Endometrial microvascular endothelial cells (primary cell): Measurements from ENCODE around the gene ERBB2. TPM values are rescaled to one million over a fixed set of nuclear protein-coding genes. Genes with fewer than 3 reads are reported as not detected.
"Not testable (repeated sequence)": the region's sequence is repeated elsewhere in the genome, so short reads cannot be mapped to it uniquely, and the experiment has no call there.

Experiments
- in situ Hi-C: cut with HindIII; loops from 2 replicates; pipeline ENCODE4 v1.10.0; 2017; ENCODE audit warnings: low sequenced_read_pairs, low pct_unique_long_range_greater_than_20kb; ENCODE audit errors: inconsistent ontology term
- total RNA-seq: library from RNA; depleted of rRNA; stranded (reverse); fragments of >200 nt; gene quantifications from one replicate; pipeline ENCODE4 v1.2.3, GENCODE V29; 2015; ENCODE audit errors: inconsistent ontology term

ERBB2 gene
- total RNA-seq, 1 donor from 2014 or later = 35.4 TPM

DNA sequence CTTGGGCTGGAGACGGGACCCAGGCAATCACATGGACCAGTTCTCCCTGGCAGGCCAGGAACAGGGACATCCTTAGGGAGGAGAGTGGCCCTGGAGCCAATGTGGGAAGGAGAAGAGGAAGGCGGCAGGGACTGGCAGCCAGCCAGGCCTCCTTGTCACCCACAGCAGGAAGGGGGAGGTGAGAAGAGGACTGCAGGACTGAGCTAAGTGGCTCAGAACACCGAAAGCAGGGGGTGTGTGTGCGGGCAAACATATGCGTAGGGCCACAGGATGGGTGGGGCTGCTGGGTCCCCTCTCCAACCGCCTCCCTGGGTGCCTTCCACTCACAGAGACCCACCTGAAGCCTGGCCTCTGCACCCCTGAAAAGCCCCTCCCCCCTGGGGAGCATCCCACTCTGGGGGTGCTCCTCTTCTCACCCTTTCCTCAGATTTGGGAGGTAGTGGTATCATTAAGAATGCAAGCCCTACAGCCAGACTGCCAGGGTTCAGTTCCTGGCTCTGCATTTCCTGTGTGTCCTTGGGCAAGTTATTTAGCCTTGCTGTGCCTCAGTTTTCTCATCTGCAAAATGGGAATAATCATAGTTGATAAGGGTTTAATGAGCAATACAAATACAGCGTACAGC is 23.6 kb upstream of the ERBB2 start:
- in situ Hi-C loops = no loop called here

DNA sequence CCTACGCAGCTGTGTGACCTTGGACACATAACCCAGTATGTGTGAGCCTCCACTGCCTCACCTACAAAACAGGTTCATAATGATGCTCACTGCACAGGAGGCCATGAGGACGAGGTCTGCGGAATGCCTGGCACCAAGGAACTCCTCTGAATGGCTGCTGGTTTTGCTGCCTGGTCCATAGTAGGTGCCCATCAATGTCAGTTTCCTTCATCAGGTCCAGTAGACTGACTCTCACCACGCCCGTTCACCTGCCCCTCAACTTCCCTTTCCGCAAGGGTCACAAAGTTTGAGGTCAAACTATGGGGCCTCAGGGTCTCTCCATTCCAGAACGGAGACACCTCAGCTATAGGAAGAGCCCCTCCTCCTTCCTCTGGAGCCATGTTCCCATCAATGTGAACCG is 22.8 kb upstream of the ERBB2 start:
- in situ Hi-C loops = no loop called here

DNA sequence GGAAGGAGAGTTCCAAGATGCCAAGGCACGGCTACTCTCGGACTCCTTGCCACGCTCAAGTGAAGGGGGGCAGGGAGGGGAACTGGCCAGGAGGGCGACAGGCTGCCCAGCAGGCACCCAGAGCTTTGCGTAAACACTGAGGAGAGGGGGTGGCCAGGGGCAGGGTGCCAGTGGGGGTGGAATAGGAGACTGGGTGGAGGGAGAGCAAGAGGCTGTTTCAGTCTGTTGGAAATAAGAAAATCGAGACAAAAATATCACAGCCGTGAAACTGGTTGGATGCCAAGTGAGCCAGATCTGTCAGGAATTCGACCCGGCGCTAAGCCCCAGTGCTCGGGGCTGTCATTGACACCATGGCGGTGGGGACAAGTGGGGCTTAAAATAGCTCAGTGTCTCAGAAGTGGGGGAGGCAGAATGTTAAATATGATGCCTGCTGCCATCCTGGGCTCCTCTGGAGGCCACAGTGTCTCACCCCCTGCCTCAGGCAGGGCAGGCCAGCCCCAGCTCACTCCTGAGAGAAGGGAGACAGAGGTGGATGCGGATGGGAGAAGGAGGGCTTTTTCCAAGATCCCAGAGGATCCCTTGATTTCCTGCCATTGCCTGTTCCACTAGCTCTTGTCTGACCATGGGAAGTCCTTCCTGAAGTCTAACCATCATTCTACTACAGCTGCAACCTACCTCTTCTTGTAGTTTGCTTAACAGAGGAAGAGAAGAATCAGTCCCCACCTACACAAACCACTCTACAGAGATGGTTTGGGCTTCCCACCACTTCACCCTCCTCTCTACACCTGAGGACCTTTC is 22.1 kb upstream of the ERBB2 start:
- in situ Hi-C loops = no loop called here

DNA sequence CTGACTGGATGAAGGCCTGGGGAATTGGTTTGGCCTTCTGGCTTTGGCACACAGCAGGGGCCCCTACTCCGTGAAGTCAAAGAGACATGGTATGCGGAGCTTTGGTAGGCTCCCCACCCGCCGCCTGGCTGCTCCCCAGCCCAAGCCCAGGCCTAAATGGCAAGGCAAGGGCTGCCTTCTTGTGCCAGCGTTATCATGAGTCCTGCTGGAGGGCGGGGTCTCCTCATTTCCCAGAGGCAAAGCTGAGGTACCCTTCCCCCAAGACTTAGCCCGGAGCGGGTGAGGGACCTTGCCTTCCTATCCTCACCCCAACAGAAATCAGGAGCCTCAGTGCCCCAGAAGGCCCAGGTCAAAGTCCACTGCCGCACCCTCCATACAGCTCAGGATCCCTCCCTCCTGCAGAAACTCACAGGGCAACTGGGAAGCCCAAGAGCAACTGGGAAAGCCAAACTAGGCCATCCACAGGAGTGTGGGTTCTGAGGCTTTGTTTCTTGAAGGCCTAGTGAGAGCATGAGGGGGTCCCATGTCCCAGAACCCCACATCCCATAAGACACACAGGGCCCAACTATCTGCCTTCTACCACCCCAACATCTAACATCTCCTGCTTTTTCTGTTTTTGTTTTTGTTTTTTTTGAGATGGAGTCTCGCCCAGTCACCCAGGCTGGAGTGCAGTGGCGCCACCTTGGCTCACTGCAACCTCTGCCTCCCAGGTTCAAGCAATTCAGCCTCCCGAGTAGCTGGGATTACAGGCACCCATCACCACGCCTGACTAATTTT is 21.3 kb upstream of the ERBB2 start:
- in situ Hi-C loops = no loop called here

DNA sequence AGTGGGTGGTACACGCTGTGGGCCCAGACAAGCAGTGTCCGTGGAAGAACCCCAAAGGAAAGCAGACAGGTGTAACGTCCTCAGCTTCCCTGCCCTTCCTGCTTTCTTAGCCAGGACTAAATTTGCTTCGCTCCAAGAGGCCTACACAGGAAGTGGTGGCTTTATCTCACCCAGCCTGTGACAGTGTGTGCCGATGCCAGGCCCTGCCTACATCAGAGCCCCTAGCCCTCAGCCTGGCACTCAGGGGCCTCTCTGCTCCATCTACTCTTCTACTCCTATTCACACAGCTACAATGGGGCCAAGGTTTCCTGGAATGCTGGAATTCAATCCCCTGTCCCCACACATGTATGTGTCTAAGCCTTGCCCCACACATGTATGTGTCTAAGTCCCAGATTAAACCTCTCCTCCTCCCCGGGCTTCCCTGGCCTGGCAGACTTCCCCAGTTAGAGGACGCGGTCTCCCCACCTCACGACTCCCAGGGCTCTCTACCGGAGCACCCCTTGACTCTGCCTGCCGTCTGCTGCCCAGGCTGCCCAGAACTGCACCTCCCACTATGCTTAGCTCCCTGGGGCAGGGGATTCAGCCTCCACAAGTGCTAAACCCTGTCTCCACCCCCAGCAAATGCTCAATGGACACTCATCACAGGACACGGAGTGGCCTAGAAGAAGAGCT is 20.2 kb upstream of the ERBB2 start:
- in situ Hi-C loops = no loop called here

DNA sequence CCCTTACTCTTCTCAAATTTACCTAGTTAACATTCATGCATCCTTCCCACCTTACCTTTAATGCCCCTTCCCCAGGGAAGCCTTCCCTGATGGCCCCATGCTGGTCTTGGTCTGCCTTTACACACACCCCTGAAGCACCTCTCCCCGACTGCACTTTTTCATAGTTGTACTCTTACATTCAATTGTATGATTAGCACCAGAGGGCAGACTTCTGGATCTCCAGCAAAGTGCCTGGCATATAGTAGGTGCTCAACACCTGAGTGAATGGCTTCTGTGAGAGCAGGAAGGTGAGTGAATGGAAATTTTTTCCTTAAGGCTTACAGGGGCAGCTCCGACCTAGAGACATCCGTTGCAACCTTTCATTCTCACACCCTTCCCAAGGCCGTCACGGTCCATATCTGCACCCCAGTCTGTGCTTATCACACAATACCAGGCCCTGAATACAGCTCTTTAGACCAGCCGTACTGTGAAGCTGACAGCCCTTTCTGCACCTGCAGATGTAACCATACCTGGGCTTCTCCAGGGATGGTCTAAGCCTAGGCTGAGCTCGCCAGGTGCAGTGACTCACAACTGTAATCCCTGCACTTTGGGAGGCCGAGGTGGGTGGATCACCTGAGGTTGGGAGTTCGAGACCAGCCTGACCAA is 16.4 kb upstream of the ERBB2 start:
- in situ Hi-C loops = no loop called here

DNA sequence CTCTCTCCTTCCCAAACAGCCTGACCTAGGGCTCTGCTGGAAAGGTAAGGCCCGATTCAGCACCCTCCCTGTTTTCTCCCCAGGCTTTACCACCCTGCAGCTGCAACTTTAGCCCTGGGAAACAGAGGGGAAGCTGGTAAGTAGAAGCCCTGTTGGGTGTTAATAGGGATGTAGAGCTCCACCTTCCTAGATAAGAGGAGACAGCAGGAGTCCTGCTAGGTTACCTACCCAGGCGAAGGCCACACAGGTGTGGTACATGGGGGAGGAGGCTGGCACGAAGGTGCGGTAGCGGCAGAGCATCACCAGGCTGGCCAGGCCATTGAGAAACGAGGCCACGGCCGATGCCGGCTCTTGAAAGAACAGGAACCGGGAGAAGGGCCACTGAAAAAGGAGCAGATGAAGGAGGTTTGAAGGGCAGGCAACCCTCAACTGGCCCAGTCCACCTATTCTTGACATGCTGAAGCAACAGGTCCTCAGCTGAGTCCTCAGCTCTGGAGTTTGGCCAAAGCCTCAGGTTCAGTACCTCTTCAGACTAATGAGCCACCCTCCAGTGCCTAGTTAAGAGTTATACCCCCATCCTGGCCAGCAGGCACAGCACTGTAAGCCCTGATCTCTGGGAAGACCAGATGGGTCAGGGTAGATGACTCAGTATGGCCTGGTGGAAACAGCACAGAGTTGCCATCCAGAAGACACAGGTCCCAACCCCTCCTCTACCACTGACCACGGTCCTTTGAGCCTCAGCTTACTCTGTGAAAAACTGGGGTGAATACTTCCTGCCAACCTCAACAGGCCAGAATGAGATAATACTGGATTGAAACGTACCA is 15.3 kb upstream of the ERBB2 start:
- in situ Hi-C loops = no loop called here

DNA sequence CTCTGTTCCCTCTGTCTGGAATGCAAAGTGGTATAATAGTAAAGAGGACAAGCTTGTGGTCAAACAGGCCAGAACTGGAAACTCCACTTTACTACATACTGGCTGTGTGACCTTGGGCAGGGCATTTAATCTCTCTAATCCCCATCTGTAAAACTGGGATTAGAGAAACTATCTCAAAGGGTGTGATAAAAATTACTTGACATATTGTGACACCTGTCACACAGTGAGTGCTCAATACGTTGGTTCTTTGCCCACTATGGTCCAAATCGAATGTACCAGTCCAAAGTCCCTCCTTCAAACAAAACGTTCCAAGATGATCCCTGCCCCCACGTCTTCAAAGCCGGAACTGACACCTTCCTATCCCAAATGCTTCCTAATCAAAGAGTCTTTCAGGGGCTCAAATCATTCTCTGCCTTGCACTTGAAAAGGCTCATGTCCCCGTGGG is 12.7 kb upstream of the ERBB2 start:
- in situ Hi-C loops = no loop called here

DNA sequence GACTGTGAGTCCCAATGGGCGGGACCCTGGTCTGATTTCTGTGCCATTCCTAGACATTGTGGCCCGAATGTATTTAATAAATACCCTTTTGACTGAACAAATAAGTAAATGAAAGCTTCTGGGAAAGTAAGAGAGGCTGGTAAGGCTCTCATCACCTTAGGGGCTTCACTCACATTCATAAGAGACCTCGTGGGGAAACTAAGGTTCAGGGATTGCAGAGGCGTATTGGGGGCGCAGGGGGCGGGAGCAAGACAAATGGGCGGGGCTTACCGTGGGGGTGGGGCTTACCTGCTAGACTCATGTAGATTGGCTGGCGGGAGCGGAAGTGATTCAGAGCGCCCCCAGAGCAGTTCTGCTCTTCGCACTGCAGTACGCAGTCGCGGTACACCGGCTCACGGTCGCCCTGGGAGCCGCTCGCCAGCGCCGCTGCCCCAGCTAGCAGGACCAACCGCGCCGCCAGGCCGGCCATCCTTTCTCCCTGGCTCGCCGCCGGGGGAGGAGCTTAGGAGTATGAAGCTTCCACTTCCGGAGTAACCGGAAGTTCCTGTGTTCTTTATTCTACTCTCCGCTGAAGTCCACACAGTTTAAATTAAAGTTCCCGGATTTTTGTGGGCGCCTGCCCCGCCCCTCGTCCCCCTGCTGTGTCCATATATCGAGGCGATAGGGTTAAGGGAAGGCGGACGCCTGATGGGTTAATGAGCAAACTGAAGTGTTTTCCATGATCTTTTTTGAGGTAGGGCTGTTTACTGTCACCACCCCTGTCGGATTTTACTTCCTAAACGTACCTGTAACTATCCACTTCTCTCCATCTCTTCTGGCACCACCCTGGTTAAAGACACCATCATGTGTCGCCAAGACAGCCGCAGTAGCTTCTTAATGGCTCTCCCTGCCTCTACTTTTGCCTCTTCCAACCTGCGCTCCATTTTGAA is 12.1 kb upstream of the ERBB2 start, which contains the start of gene PGAP3:
Gene PGAP3 (minus strand): TSS at position 512 of the 929 bp plus-strand sequence. CDS start 43 bp downstream, at position 469.
- in situ Hi-C loops = no loop called here

DNA sequence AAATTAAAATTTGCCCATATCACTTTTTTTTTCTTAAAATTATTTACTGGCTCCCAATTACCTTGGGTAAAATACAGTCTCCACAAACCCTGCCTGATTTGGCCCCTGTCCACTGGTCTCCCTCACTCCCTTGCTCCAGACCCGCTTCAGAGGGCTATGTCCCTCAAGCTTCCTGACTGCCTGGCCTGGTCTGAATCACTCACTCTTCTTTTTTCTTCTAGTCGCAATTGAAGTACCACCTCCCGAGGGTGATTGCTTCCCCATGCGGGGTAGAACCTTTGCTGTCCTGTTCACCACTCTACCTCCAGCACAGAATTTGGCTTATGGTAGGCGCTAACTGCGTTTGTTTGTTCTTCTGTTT is 11.4 kb upstream of the ERBB2 start:
- in situ Hi-C loops = no loop called here

DNA sequence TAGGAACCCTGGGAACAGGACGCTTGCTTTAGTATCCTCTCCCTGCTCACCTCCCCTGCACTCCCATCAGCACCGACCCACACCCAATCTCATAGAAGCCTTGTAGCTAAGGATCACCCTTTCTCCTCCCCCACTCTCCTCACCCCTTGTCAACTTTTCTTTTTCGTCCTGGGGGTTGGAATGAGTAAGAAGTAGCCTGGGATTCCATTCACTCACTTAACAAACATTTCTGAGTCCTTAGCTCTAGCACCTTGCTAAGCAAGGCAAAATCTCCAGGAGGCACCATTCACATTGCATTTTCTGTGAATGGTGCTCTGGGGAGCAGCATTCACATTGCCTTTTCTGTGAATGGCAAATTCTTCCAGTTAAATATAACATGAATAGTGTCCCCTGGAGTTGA is 10.9 kb upstream of the ERBB2 start:
- in situ Hi-C loops = no loop called here

DNA sequence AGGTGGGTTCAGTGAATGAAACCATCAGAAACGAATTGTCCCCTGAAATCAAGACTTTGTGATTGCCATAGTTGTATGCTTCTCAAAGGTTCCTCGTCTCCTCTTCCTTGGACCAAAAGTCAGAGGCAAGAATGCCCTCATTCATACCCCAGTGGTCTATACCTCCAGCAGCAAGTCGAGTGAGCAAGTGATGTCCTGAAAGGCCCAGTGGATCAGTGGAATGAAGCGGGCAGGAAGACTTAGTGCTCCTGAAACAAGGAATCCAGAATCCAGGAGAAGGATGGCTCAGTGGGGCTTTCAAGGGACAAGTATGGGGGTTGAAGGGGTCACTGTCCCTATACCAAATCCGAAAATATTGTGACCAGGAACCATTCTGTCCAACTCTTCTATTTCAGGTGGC is 5.3 kb upstream of the ERBB2 start:
- in situ Hi-C loops = no loop called here

DNA sequence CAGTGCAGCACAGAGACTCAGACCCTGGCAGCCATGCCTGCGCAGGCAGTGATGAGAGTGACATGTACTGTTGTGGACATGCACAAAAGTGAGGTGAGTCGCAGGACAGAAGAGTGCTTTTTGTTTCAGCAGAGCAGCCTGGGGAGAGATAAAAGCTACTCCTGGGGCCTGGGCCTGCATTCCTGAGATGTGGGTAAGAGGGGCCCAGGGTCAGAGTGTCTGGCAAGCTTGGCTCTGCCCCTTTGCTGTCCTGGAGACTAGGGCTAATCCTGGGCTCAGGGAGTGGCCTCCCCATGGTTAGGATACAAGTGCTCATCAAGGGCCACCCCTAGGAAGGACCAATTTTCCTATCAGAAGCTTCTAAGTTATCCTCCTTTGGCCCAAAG is 4.8 kb upstream of the ERBB2 start:
- in situ Hi-C loops = no loop called here

DNA sequence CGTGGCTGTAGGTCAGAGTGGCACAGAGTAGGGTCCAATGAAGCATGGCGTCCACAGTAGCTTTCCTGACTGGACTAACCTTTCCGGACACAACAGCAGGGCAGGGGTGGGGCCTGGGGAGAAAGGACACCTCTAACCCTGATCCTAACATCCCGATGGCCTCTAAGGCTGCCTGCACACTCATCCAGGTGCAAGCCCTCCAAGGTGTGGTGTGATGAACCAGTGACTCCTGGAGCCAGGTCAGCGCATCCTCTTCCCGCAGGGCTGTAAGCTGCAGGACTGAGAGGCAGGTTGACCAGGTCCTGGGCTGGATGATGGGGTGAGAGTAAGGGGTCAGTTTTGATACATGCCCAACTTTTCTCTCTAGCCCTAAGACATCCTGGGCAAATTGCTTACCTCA is 3.1 kb upstream of the ERBB2 start:
- in situ Hi-C loops = no loop called here

DNA sequence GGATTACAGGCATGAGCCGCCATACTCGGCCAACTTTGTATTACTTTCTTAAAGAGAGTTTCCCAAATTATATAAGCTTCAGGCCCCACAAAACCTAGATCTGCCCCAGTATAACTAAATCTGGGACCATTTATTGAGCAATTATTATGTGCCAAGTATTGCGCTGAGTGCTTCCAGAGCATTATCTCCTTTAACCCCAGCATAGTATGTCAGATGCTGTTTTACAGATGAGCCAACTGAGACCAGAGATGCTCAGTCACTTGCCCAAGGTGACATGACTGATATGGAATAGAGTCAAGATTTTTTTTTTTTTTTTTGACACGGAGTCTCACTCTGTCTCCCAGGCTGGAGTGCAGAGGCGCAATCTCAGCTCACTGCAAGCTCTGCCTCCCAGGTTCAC is 1.9 kb upstream of the ERBB2 start:
- in situ Hi-C loops = no loop called here

DNA sequence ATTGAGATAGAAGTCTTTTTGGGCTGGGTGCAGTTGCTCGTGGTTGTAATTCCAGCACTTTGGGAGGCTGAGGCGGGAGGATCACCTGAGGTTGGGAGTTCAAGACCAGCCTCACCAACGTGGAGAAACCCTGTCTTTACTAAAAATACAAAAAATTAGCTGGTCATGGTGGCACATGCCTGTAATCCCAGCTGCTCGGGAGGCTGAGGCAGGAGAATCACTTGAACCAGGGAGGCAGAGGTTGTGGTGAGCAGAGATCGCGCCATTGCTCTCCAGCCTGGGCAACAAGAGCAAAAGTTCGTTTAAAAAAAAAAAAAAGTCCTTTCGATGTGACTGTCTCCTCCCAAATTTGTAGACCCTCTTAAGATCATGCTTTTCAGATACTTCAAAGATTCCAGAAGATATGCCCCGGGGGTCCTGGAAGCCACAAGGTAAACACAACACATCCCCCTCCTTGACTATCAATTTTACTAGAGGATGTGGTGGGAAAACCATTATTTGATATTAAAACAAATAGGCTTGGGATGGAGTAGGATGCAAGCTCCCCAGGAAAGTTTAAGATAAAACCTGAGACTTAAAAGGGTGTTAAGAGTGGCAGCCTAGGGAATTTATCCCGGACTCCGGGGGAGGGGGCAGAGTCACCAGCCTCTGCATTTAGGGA is 577 bp upstream of the ERBB2 start:
- in situ Hi-C loops = not testable (repeated sequence)
